ENCODE results near the gene ACCS.

ACCS gene

DNA sequence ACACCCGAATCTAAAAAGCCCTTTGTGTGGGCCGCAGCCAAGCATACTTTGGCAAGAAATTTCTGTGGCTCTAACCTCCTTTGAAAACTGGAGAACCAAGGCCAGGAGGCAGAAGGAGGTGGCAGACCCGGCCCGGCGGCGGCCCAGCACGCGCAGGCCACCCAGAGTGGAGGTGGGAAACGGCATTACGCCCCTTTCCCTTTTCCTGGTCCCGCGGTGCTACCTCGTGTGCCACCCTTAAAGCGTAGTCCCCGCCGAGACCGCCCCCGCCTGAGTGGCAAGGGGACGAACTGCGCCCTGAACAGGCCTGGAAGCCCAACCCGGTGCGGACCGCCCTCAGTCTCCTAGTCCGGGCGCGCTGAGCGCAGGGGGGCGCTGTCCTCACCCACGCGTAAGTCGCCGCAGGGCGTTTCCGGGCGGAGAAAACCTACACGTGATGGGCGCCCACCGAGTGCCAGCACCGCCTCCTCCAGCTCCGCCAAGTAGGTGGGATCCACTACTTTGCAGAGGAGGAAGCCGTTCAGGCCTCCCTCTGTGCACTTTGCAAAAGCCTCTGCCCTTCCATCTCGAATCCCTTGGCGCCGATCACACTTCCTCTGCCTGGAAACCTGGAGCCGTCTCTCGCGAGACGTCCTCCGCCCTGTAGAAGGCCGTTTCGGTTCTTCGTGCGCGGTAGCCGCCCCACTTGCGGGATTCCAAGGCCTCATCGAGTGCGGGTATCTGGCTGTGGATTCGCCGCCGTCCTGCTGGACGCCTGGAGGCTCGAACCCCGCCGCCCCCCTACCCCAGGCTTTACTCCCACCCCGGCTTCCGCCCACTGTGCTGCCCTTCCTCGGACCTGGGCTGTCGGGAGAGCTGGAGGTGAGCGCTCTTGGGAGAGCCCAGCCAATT, at the start of gene ACCS:
TSS of gene ACCS (plus strand) at position 430 of the 891 bp plus-strand sequence. CDS start 1,358 bp downstream, outside the sequence.
- DNase-seq, result peak; percentile 90

- DNase-seq, result no peak
Observed at GRCh38 chr11:44016546-44017442, 49.3 kb upstream of the ACCS start.

- peak; percentile 57 for DNase-seq
Observed at GRCh38 chr11:44017443-44018126, 48.5 kb upstream of the ACCS start.

GRCh38 chr11:44018127-44018521, 47.9 kb upstream of the ACCS start:
- no peak for DNase-seq

DNA sequence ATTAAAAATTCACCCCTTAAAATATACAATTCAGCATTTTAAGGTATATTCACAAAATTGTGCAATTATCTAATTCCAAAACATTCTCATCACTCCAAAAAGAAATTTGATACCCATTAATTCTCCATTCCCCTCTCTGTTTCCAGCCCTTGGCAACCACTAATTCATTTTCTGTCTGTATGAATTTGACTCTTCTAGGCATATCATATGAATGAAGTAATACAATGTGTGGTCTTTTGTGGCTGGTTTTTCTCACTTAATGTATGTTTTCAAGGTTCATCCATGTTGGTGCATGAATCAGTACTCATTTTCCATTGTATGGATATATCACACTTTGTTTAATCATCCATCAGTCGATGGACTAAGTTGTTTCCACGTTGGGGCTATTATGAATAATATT, 47.2 kb upstream of the ACCS start:
- DNase-seq, result no peak

- no peak for DNase-seq
Observed at GRCh38 chr11:44024977-44025376, 41.1 kb upstream of the ACCS start.

DNA sequence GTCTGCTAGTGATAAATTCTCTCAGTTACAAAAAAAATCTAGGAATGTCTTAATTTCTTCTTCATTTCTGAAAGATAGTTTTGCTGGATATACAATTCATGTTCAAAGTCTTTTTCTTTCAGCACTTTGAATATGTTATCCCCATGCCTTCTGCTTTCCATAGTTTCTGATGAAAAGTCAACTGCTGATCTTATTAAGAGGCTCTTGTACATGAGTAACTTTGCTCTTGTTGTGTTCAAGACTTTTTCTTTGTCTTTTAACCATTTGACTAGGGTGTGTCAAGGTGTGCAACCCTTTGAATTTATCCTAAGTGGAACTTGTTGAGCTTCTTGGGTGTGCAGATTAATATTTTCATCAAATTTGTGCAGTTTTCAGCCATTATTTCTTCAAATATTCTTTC, 40.3 kb upstream of the ACCS start:
- no peak for DNase-seq

GRCh38 chr11:44028401-44028800, 37.7 kb upstream of the ACCS start:
- no peak for DNase-seq

DNA sequence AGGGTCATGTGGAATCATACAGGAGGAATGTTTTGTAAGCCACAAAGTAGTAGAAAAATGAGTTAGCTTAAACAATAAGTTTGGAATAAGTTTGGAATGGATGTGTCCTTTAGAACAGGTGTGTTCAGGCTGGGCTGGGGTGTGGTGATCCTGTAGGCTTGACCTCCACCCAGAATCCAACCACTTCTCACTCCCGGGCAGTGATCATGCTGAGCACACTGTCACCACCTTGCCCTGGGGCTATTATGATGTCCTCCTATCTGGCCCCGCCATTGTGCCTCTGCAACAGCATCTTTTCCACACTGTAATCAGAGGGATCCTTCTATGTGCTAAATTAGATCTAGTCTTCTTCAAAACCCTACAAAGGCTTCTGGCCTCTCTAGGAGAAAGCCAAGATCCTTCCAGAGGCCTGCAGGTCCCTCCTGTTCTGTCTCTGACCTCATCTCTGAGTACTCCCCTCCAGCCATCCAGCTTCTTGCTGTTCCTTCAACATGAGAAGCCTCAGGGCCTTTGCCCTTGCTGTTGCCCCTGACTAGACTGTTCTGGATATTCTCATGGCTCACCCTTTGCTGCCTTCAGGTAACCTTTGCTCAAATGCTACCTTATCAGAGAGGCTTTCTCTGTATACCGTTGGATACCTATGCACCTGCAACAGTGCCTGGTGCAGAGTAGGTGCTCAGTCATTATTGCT, 37.1 kb upstream of the ACCS start:
- no peak for DNase-seq

GRCh38 chr11:44029507-44029845, 36.6 kb upstream of the ACCS start:
- no peak for DNase-seq

DNA sequence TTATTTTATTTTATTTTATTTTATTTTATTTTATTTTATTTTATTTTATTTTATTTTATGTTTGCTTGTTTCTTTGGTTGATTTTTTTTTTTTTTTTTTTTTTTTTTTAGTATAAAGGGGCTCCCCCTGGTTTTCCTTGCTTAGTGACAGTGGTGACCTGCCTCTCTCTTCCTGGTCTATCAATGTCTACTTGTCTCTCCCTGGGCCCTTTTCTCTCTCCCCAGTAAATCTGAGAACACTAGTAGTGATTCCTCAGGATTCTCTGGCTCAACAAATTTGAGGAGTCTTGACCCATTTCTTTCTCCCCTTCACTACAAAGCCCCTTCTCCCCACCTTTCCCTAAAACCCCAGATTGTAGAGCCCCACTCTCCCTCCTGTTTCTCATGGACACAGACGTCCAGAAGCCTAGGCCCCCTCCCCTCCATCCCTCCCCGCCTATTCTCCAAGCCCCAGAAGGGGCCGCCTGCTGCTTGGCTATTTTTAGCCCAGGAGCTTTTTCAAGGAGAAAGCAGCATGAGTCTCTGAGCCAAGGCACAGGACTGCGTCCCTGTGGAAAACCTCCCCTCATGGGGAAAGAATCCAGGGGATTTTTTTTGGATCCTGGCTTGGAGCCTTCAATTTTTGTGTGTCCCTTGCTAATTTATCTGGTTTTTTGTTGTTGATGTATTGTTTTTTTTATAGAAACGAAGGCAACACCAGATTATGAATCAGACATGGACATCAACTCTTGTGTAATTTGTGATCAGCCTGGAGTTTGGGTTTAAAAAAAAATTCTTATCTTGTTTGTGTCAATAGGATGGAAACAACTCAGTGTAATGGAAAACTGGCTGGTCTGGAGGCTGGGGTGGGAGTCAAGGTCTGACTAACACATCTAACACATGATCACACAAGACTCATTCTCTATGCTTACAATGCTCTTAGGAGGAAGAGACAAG, 35.8 kb upstream of the ACCS start:
- no peak for DNase-seq

DNA sequence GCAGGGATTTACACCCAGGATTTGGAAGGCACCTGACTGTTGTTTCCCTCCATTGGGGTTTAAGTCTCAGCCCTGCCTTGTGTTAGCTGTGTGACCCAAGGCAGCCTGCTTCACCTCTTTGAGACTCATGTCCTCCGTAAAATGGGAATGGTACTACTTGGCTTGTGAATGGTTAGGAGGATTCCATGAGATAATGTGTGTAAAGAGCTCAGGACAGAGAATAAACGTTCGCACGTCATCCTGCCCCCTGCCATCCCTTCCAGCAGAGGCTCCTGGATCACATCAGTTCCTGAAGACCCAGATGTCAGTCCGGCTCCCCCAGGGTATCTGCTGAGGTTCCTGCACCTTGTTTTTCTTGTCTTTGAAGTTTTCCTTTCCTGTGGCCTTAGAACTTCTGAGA, 35.1 kb upstream of the ACCS start:
- DNase-seq, result no peak

GRCh38 chr11:44031549-44031948, 34.5 kb upstream of the ACCS start:
- DNase-seq, result no peak

GRCh38 chr11:44032299-44033085, 33.6 kb upstream of the ACCS start:
- DNase-seq, result no peak

DNA sequence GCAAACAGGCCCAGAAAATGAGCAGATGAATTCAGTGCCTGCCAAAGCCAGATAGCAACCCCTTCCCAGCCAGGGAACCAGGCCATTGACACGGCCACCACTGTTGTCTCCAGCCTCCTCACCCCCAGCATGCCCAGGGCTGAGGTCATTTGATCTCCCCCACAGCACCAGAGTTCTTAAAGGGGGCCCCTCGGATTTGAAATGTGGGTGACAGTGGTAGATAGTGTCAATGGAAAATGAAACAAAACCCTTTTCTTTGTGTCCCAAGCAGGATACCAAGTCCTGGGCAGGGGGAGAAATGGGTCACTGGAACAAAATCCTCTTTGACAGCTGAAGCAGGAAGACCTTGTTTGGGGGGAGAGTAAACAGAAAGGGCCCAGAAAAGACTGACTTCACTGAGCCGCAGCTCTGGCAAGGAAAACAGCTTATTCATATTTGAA, 32.6 kb upstream of the ACCS start:
- no peak for DNase-seq

DNA sequence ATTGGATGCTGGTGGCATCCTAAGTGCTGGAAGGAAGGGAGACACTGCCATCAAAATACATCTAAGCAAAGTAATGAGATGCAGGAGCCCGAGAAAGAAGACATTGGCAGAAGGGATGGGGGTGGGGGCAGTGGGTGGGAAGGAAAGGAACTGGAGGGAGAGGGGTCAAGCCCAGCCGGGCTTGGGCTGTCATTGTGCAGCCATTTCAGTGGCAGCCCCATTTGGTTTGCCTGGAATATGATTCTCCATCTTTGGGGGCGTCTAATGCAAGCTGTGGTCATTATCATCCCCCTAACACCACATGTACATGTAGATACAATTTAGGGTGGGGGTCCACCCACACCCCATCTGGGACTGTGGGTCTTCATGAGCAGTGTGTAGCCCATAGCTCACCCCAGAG, 32.2 kb upstream of the ACCS start:
- no peak for DNase-seq

DNA sequence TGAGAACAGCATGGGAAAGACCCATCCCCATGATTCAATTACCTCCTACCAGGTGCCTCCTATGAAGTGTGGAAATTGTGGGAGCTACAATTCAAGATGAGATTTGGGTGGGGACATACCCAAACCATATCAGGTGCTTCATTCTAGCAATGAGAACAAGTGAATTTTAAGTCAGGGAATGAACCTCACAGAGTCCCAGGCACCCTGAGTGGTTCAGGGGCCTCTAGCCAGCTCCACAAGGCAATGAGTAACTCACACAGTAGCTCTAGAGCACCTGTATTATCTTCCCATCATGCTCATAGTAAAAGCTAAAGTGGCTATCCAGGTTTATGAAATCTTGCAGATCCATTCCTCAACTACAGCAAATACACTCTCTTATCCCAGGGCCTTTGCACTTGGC, 31.4 kb upstream of the ACCS start:
- no peak for DNase-seq

DNA sequence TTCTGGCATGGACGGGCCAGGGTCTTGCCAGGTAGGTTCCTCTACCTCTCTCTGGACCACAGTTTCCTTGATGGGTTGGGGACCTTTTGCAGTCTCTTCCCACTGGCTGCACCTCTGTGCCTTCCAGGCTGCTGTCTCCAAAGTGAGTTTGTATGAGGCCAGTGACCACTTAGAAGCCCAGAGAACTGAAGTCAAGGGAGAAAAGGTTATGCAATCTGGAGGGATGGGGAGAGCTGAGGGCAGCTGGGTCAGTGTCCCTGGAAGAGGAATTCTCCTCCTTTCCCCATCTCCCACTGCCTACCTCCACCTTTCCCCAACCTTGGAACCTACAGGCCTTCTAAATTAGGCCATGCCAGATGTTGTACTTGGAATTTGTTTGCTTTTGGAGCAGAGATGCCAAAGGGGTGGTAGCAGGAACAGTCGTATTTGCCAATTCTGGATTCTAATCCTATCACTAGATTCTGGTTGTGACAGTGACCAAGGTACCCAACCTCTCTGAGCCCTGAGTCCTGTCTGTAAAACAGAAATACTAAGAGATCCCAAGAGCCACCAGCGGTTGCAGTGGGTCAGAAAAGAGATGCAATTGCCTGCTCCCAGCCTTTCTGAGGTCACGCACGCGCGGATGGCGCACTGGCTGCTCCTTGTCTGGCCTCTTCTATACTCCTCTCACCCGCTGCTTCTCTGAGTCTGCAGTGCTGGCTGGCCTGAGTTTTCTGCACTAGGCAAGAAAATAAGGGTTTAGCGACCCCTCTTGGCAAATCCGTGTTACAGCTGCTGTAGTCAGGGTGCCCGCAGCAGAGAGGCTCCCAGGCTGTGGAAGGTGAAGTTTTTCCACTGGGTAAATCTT, 29.0 kb upstream of the ACCS start:
- DNase-seq, result peak; percentile 66

DNA sequence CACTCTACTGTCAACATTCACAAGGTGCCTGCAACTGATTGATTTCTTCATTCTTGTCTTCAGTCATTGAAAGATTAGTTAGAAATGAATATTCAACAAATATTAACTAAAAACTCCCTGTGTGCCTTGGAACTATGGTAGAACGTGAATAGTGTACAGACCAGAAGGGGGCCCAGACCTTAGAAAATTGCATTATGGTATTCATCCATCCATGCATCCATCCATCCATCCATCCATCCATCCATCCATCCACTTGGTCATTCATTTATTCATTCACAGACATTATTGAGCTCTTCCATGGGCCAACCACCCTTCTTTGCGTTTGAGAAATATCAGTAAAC, 28.4 kb upstream of the ACCS start:
- no peak for DNase-seq

DNA sequence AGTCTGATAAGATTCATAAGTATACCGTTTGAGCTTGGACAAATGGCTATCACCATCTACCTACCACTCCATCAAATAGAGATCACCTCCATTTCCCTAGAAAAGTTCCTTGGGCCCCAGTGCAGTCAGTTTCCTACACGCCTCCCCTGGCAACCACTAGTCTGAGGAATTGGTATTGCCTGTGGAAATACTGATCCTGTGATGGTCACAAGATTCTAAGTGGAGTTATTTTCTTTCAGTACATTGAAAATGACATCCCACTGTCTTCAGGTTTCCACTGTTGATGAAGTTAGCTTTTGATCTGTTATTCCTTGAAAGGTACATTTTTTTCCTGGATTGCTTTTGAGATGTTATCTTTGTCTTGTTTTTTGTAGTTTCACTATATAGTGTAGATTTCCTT, 22.9 kb upstream of the ACCS start:
- DNase-seq, result no peak
